Activated gamma-delta T cell treated with Interleukin-2 at 50 U/mL for 16 hours (primary cell): ENCODE measurements around the gene ASB7.

Experiments used
- DNase-seq: peaks from one replicate; pipeline ENCODE4 v3.0.0-alpha.2; 2020

Gene ASB7

DNA sequence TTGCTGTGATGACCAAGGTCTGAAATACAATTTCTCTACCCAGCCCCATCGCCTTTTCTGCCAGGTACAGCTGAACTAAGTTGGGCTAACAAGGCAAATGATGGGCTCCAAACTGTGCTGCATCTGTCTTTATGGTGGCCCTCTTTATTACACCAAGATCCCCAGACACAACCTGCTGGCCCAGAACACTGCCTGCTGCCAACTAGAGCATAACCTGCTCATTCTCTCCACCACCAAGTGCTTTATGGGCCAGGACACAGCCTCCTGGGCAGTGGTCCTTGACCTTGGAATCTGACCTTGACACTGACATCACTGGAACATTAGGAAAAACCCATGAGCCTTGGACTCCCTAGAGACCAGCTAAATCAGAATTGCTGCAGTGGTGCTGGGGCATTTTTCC is 3.7 kb upstream of the ASB7 start:
- DNase-seq = no peak

DNA sequence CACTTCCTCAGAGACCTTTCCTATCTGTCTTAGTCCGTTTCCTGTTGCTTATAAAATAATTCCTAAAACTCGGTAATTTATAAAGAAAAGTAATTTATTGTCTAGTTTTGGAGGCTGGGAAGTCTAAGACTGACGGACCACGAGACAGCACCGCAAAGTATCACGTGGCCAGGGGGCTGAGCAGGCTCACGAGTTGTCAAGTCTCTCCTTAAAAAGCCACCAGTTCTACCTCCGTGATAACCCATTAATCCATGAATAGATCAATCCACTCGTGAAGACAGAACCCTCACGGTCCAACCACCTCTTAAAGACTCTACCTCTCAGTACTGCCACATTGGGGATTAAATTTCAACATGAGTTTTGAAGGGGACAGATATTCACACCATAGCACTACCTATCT is 1.2 kb upstream of the ASB7 start:
- peak; percentile 12 for DNase-seq

DNA sequence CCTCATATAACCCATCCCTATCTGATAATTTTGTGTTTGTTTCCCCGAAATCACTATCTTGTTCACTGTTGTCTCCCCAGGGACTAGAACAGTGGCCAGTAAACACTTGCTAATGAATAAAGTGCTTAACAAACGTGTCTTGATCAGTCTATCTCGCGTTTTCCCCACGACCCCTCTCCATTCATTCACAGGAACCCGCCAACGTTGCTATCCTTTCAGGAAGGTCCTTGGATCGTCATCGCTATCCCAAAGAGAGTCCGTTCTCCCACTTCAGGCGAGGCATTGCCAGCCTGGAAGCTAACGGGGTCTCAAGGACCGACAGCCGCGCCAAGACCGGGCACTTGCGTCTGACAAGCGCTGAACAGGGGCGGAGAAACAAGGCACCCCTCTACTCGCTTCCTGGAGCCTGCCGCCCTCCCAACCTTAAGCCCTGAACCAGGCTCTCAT is 749 bp upstream of the ASB7 start:
- no peak for DNase-seq

DNA sequence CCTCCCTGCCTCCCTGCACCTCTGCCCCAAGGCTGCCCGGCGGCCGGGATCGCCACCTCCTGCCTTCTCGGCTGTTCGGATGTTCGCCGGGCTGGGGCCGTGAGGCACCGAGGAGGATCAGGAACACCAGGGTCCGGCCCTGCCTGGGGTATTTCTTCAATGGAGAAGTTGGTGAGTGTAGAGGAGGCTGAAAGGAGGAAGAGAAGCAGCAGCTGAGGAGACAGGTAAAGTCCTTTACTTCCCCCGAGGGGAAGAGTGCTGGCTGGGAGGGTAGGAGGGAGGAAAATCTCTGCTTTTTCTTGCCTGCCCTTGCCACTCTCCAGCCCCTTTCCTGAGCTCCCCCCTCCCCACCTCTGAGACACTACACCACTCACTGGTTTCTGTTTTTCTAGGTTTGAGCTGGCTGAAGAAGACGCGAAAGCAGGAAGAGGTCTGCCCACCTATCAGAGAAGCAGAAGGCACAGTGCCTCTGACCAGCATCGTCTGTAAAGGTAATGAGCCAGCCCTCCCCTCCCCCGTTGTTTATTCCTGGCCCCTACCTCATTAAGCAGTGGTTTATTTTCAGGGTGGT is 519 bp downstream of the ASB7 start:
- peak; percentile 19 for DNase-seq

DNA sequence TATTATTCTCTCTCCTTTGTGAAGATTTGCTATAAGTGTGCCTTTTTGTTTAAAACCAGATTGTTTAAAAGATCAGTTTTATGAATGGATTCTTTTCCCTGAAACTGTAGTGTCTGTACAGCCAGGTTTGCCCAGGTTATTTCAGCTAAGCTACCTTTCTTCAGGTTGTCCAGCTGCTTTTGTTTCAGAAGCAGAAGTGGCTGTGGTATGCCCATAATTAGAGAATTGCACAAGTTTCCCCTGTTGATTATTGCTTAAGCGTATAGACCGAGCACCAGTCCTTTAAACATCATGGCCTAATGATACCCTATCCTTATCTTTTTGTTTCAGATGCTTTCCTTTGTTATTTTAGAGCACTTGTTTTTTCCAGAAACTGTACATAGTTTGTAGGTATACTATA is 10.2 kb downstream of the ASB7 start:
- no peak for DNase-seq

DNA sequence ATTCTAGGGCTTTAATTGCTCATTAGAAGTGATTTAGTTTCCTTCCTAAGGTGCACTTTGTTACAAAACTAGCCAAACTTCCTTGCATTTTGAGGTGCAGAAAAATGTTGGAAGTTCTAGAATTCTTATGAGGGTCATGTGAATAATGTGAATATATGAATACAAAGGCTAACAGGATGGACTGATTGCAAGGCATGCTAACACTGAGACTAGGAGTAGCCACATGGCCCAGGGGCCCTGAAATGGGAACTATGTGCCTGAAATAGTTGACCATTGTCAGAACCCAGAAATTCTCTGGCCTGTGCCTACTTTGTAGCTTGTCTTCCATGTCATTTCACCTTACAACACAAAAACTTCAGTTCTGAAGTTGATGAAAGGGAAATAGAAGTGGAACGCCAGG is 10.8 kb downstream of the ASB7 start:
- DNase-seq = no peak

DNA sequence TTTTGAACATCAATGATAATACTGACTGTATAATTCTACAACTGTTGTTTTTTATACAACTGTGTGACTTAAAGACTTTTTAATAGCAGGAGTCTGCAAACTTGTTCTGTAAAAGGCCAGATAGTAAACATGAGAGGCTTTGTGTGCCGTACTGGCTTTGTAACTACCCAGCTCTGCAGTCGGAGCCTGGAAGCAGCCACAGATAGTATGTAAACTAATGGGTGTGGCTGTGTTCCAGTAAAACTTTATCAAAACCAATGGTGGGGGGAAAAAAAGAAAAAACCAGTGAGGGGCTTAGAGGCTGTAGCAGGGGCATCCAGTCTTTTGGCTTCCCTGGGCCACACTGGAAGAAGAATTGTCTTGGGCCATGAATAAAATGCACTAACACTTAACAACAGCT is 11.9 kb downstream of the ASB7 start:
- no peak for DNase-seq

DNA sequence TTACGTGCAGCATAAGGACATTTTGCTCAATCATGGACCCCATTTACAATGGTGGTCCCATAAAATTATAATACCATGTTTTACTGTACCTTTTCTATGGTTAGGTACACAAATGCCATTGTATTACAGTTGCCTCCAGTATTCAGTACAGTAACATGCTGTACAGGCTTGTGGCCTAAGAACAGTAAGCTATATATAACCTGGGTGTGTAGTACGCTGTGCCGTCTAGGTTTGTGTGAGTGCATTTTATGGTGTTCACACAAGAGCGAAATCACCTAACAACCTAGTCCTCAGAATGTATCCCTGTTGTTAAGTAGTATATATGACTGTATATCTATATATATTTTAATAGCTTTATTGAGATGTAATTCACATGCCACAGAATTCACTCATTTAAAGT is 12.5 kb downstream of the ASB7 start:
- no peak for DNase-seq

DNA sequence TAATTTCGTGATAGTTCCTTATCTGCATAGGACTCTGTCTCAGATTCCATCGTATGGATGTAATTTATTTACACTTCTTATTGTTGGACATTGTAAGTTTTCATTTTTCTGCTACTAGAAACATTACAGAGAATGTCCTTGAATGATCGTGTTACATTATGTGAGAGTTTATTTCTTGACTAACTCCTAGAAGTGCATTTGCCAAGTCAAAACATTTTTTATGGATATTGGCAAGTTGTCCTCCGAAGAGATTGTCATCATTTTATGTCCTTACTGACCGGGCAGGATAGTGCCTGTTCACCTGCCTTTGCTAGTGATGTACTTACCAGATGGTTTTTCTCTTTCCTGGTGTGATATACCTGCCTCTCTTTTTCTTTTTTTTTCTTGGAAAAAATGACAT is 13.4 kb downstream of the ASB7 start:
- DNase-seq = no peak

DNA sequence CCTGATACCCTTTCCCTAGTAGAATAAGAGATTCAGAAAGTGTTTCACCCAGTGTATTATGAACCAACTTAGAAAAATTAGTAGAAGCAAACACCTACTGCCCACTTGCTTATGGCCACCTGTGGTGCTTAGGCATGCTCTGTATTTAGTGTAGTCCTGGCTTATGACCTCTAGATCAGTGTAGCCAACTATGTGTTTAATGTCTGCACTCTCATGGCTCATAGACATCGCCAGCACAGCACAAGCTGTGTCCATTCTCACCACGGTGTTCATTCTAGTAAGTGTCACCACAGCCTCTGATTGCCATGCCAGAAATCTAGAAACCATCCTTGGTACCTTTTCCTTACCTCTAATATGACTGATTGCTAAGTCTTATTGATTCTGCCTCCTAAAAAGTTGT is 14.3 kb downstream of the ASB7 start:
- no peak for DNase-seq

DNA sequence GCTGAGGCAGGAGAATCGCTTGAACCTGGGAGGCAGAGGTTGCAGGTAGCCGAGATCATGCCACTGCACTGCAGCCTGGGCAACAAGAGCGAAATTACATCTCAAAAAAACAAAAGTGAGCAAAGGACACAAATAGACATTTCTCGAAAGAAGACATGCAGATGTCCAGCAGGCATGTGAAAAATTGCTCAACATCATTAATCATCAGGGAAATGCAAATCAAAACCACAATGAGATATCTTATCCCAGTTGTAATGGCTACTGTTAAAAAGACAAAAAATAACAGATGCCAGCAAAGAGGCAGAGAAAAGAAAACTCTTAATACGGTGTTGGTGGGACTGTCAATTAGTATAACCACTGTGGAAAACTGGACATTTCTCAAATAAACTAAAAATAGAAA is 20.9 kb downstream of the ASB7 start:
- DNase-seq = no peak

DNA sequence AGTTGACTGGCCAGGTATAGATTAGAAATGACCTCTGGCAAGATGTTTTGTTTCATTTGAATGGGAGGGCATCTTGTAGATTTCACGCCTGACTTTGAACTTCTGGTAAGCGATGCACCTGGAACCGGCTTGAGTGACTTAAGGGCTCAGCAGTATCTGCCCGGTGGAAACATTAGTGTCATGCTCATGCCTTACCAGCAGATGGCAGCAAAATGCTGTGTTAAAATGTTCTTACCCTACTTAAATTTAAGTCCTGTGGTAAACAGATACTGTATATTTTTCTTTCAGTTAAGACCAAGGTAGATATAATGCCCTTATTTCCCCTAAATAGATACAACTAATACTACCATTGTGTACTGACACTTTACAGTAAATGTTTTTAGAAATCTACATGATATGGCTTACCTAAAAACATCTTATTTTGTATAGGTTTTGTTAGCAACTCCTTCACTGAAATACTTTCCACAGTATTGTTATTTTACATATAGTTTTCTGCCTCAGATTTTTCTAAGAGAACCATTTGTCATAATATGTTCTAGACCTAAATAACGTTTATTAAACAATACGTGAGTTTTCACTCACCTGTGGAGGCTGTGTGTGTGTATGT is 25.5 kb downstream of the ASB7 start:
- peak; percentile 59 for DNase-seq

DNA sequence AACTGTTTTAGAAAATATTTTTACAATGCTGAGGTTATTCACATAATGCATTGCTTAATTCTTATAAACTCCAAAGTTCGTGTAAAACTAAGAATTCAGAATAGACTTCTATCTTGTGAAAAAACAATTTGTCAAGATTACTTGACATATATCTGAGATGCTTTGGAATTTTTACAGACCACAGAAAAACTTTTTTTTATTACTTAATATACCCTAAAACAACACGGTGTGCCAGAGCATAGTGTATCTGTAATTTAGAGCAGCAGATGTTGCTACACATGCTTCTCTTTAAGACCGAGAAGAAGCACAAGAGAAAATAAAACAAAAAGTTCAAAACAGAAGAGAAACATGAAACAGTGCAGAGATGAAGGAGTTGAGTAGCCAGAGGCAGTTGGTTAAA is 26.4 kb downstream of the ASB7 start:
- DNase-seq = no peak

DNA sequence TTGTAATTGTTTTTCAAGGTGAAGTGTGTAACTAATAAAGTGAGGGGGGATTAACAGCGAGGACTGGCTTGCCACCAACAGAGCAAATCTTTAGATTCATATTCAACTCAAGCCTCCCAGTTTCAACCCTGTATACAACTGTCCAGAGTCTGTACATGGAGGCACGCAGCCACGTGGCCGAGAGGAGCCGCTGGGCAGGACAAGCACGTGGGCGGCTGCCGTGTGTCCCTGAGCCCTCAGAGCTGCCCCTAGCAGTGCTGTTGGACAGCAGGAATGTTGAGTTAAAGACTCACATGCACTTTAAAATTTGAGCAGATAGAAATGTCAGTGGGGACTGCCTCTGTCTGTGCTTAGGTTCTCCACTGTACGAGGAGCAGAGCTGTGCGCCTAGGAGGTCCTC is 29.4 kb downstream of the ASB7 start:
- no peak for DNase-seq

DNA sequence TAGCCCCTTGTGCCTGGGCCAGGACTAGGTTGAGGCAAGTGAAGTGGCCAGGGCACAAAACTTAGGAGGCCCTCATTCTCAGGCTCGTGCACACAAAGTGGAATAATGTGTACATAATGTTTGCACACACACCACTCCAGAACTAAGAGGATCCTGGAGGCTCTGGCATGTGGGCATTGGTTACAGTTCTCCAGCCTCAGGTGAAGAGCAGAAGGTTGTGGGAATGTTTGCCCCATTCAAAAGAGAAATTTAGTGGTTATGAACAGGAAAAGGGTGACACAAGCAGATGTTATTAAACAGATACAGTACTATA is 31.3 kb downstream of the ASB7 start:
- DNase-seq = no peak

DNA sequence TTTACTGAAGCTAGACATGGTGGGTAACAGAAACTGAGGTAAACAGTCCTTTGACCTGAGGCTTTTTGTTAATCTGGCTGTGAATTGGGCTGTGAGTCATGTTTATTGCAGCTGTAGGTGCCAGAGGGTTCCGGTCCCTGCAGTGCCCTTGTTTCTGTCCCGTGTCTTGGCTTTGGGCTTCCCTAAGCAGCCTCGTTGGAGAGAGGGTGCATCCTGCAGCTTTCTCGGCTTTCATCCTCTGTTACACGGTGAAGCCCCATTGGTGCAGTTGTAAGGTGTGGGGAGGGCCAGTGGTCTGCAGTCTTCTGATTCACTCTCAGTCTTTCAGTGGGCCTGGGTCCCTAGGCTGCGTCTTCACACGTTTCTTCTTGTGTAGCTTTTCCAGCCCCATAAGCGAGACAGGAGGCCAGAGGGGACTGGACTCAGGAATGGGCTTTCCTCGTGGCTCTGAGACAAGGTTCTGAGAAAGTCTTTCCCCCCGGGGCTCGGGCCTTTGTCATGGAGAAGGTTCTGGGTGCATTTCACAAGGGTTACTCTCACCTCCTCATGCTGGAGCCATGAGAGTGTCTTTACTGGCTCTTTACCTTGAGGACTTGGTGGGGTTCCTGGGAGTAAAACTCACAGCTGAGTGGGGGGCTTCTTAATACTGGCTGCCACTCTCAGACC is 33.1 kb downstream of the ASB7 start:
- DNase-seq = no peak

DNA sequence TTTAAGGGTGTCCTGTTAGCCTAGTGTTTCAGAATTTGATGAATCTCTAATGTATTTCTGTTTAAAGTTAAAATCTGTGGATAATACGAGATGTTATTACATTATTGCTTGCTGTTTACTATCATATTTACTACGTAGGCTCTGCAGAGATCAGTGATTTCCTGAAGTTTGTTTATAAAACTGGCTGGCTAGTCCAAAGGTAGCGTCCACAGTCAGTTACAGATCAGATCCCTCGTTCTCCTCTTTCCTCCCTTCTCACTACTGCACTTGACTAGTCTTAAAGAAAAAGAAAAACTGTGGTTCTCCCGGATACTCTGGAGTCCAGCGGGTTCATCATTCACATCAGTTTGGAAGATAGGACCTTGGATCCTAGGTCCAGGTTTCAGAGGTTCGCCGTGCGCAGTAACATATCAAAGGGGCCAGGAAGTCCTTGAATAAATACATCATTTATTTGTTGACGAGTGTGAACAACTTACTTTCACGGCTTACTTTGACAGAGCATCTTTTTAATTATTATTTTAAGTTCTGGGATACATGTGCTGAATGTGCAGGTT is 35.9 kb downstream of the ASB7 start:
- DNase-seq = no peak

DNA sequence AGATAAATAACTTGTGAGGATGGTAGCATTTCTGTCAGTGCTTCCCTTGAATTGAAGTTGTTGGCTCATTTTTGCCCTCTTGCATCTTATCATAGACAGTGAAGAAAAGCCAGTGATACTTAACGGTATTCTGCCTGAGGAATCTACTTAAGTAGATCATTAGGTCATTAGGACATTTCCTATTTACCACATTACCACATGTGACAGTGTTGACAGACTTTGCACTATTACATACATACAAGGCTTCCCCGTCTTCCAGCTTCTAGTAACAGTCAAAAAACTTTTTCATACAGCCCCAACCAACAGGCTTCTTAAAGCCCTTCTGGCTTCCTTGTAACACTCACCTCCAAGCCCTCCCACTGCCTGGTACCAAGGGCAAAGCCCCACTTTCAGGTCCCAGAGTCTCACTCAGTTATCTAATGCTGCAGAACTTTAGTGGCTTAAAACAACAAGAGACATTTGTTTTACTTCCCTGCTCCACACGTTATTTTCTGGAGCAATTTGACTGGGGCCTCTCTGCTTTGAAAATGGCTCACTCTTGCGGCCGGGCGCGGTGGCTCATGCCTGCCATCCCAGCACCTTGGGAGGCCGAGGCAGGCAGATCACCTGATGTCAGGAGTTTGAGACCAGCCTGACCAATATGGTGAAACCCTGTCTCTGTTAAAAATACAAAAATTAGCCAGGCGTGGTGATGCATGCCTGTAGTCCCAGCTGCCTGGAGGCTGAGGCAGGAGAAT is 40.0 kb downstream of the ASB7 start:
- DNase-seq = no peak

DNA sequence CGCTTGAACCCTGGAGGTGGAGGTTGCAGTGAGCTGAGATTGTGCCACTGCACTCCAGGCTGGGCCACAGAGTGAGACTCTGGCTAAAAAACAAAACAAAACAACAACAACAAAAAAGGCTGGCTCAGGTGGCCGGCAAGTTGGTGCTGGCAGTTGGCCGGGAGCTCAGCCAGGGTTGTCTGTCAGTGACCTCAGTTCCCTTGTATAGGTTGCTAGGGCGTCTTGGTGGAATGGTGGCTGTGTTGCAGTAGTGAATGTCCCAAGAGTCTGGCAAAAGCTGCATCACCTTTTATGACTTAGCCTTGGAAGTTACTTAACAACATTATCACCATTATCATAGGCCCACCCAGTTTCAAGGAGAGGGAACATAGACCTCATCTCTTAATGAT is 40.6 kb downstream of the ASB7 start:
- DNase-seq = no peak

DNA sequence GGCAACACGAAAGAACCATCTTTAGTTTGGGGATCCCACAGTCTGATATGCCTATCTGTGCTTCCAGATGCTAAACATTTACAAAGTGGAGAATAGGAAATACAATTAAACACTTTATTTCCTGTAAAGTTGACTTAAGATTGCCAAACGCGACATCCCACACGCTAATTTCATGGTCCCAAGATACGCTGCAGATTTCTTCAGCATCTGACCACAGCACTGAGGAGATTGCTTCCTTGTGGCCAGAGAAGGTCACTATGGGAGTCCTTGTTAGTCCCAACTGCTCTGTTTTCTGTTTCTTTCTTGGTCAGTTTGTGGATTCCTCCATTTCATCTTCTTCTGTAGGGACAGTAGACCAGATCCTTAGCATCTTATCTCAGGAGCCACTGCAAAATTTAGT is 43.3 kb downstream of the ASB7 start:
- DNase-seq = no peak

DNA sequence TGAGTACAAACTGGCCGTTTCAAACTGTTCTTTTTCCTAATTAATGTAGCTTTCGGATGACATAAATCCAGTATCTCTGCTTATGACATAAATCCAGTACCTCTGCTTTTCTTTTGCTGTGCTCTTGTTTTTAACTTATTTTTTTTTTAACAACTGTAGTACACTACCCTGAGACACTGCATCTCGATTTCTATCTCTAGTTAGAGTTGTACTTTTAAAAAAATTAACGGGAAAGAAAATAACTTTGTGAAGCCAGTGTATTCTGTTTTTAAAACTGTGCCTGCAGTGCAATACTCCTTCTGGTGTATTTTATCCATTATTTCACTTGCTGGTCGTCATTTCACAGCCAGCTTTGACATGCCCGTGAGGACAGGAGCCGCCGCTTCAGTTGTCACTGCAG is 46.6 kb downstream of the ASB7 start:
- no peak for DNase-seq

DNA sequence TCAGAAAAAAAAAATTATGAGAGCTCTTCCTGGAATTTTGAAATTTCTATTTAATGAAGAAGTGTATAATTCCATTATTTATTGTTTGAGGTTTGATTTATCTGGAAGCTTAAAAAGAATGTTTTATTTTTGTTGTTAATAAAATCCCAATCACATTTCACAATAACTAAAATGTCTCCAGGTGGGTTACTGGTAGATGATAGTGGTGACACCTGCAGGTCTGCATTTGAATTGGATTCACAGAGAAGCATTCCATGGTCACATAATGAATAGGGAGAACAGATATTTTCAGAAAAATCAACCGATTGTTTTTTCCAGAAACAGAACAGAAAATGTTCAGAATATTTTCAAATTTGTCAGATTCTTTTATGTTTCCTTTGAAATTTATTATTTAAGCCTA is 48.3 kb downstream of the ASB7 start:
- no peak for DNase-seq

DNA sequence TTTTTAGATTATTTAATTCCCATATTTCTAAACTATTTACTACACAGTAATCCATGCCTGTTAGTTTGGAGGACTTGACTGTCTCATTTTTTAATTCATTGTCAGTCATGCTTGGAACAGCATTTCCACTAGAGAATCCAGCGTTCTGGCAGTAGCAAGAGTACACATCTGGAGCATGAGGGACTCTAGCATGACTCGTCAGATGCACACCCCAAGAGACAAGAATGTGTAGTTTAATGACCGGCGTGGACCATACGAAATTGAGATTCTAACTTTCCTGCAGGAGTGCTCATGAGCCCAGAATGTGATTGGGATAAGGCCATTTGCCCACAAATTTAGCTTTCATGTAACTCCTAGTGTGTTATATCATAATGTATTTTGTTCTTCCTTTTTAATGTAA is 48.9 kb downstream of the ASB7 start:
- no peak for DNase-seq

DNA sequence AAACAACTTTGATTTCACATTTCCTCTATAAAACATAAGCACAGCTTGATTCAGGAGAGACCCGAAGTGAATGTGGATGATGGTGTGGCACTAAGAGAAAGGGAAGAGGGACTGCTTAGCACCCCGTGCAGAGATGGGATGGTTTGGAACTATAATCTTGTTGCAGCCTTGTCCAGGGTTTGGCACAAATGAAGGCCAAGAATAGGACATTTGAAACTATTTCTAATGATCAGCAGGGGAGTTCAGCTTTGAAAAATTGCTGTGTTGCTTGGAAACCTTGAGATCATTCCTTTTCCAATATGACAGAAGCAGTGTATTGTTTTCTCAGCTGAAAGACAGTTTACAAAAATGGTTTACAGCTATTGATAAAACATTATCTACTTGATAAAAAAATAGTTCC is 49.7 kb downstream of the ASB7 start:
- DNase-seq = no peak
